GM18505 (cell line): ENCODE measurements around the gene TARBP2.

Experiments
- ATAC-seq: cut with Tn5 transposase; IDR thresholded peaks from one replicate; pipeline ENCODE4 v1.9.1; 2021; ENCODE audit not compliant: unreplicated experiment
- POLR2A ChIP-seq: IDR thresholded peaks from 4 replicates; pipeline ENCODE4 v1.6.1; 2011; ENCODE audit warnings: borderline replicate concordance; ENCODE audit not compliant: insufficient read depth, insufficient read length; ENCODE audit errors: extremely low read depth

The TARBP2 gene

GRCh38 chr12:53505555-53506449 lies 4.7 kb downstream of the TARBP2 start:
- no peak for TF ChIP-seq POLR2A
- ATAC-seq = no peak

DNA sequence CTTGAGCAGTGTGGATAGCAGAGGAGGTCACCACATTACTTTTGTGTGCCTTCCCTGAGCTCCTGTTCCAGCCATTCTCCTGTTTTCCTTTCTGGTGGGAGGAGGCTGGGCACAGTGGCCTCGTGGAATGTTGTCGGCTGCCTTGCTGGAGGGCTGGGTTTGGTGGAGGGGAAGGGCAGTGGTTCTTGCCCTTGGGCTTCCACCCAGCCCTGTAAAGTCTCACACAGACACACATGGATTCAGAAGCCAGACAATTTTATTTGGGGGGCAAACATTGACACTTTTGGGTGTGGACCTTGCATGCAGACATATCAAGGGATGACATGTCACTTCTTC lies 5.3 kb downstream of the TARBP2 start:
- no peak for TF ChIP-seq POLR2A
- ATAC-seq = no peak

- no peak for ATAC-seq
- TF ChIP-seq POLR2A = no peak
These were observed 6.0 kb downstream of the TARBP2 start, which contains the start of gene NPFF for GRCh38 chr12:53506881-53507602. TSS of gene NPFF (minus strand) at chr12:53507484. CDS start at chr12:53507474, 10 bp downstream.

DNA sequence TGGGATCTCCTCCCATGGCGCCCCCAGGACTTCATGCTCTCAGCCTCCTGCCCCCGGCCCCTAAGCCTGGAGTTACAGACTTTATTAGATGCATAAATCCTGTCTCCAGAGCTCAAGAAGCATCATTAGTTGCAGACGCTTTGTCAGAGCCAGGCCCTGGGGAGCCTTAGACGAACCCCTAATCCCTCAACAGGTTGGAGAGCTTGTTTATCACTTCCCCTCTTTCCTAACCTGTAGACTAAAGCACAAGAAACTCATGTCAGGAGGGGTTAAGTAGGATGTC lies 6.5 kb downstream of the TARBP2 start:
- ATAC-seq = no peak
- TF ChIP-seq POLR2A = no peak

GRCh38 chr12:53508534-53509170 lies 7.6 kb downstream of the TARBP2 start:
- TF ChIP-seq POLR2A = no peak
- ATAC-seq = peak; percentile 84

DNA sequence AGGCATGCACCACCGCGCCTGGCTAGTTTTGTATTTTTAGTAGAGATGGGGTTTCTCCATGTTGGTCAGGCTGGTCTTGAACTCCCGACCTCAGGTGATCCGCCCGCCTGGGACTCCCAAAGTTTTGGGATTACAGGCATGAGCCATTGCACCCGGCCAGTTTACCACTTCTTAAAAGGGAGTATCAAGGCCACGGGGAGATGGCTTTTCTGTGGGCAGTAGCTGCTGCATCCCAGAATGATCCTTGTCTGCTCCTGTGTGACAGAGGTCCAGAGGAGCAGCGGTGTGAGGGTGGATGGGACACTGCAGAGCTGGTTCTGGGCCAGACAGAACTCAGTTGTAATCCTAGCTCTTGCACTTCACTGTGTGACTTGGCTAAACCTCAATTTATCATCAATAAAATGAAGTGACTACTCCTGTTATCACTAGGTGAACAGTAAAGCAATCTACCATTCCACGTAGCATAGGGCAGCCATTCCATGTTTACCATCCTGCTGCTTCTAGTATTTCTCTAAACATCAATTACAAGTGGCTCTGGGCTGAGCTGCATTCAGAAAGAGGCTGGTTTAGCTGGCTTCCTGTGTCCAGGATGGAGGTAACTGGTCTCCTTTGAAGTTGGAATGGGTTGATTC lies 9.2 kb downstream of the TARBP2 start:
- ATAC-seq = no peak
- no peak for TF ChIP-seq POLR2A

- no peak for ATAC-seq
- TF ChIP-seq POLR2A = no peak
These were observed 12.8 kb downstream of the TARBP2 start for GRCh38 chr12:53513712-53514410.

- no peak for ATAC-seq
These were observed 13.7 kb downstream of the TARBP2 start for GRCh38 chr12:53514628-53515290.

GRCh38 chr12:53515291-53515680 lies 14.2 kb downstream of the TARBP2 start:
- ATAC-seq = no peak
- no peak for TF ChIP-seq POLR2A

More at GRCh38 chr12:53514628-53515290, 13.7 kb downstream of the TARBP2 start:
- TF ChIP-seq POLR2A = no peak

DNA sequence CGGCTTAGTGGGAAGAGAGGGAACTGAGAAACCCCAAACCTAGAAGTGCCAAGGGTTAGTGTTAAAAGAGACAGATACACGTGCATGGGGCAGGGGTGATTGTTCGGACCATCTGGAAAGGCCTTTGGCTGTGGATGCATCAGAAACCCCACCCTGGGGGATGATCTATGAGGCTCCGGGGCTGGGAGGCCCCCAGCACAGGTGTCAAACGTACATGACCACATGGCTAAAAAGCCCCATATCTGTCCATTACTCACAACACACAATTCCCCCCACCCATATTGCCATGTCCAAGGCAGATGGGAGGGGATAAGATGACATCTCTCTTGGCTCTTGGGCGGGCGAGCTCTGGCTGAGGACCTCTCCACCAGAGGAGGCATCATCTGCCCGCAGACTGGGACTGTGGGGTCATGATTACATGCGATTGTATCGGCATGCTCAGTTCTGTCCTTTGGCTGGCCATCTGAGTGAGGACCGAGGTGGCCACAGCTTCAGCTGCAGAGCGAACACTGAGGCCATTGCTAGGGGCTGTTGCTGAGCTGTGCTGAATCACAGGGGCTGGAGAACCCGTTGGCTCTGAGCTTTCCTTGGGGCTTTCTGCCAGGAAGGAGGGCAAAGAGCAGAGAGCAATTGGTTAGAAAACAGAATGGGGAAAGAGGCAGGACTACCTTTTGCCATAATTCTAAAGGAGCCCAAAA lies 15.8 kb downstream of the TARBP2 start:
- ATAC-seq = no peak
- no peak for TF ChIP-seq POLR2A

DNA sequence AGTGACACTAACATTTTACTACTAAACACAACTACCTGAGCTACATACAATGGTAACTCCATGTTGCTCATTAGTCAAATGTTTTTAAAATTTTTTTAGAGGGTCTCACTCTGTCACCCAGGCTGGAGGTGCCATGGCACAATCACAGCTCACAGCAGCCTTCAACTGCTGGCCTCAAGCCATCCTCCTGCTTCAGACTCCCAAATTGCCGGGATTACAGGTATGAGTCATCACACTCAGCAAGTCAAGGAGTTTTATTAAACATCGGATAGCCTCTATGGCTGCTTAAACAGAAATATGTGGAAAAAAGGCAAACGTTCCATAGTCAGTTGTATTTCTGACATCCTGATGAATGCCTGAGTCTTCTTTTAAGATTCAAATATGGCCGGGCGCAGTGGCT lies 17.3 kb downstream of the TARBP2 start:
- no peak for ATAC-seq

GRCh38 chr12:53523131-53523530 lies 22.0 kb downstream of the TARBP2 start:
- no peak for TF ChIP-seq POLR2A
- no peak for ATAC-seq

More for the DNA sequence above, 17.3 kb downstream of the TARBP2 start:
- TF ChIP-seq POLR2A = no peak
